ENCODE data around the gene RPL10A.

GRCh38 chr6:35481226-35481625, 13.0 kb downstream of the RPL10A start:
- TF ChIP-seq POLR2A (IDR thresholded peaks at IDR 0.05) (no peak), CTCF (IDR thresholded peaks at IDR 0.05) (no peak)
